Calu3 (cell line): Measurements from ENCODE around the gene CERS4. TPM values are rescaled to one million over a fixed set of nuclear protein-coding genes. Genes with fewer than 3 reads are reported as not detected.

Experiments used
- BruUV-seq: library from RNA; stranded (reverse); fragments of 400-500 nt; replicated peaks from 2 replicates; lab custom pipeline; 2021; lab: Mats Ljungman, UMichigan
- CTCF ChIA-PET: fragments of 300-600 bp; sonication (Branson Sonifier 250); formaldehyde crosslinking; loops from one replicate; lab custom pipeline; 2022; ENCODE audit warnings: antibody characterized with exemption; lab: Charles Lee
- DNase-seq: peaks from one replicate; pipeline ENCODE4 v3.0.0; 2022
- H3K27ac Mint-ChIP-seq: one replicate; pipeline ENCODE4 v1.8.0; 2022; ENCODE audit warnings: mixed read lengths; ENCODE audit not compliant: unreplicated experiment
- H3K27me3 Mint-ChIP-seq: one replicate; pipeline ENCODE4 v1.8.0; 2022; ENCODE audit warnings: mixed read lengths; ENCODE audit not compliant: unreplicated experiment
- H3K36me3 Mint-ChIP-seq: one replicate; pipeline ENCODE4 v1.8.0; 2022; ENCODE audit warnings: mild to moderate bottlenecking, moderate library complexity, mixed read lengths; ENCODE audit not compliant: insufficient read depth, unreplicated experiment
- H3K4me1 Mint-ChIP-seq: one replicate; pipeline ENCODE4 v1.8.0; 2022; ENCODE audit warnings: mild to moderate bottlenecking, low read depth, mixed read lengths; ENCODE audit not compliant: unreplicated experiment
- H3K4me3 Mint-ChIP-seq: one replicate; pipeline ENCODE4 v1.8.0; 2022; ENCODE audit warnings: mild to moderate bottlenecking, low read depth, moderate library complexity, mixed read lengths; ENCODE audit not compliant: unreplicated experiment
- H3K9me3 Mint-ChIP-seq: one replicate; pipeline ENCODE4 v1.8.0; 2022; ENCODE audit warnings: low read depth, mixed read lengths; ENCODE audit not compliant: unreplicated experiment
- CTCF ChIP-seq: fragments of 200-600 bp; IDR thresholded peaks from one replicate; pipeline ENCODE4 v1.8.0; 2022; ENCODE audit warnings: antibody characterized with exemption; ENCODE audit not compliant: unreplicated experiment
- intact Hi-C: fragments of 100-400 bp; cut with micrococcal nuclease; formaldehyde crosslinking; loops from one replicate; pipeline ENCODE4 v1.10.0; 2022; ENCODE audit not compliant: unreplicated experiment
- total RNA-seq: library from RNA; stranded (reverse); gene quantifications from 2 replicates; pipeline ENCODE4 v1.2.3, GENCODE V29; 2022

CERS4 gene
- total RNA-seq, 1 experiment from 2014 or later: 13.4 TPM

DNA sequence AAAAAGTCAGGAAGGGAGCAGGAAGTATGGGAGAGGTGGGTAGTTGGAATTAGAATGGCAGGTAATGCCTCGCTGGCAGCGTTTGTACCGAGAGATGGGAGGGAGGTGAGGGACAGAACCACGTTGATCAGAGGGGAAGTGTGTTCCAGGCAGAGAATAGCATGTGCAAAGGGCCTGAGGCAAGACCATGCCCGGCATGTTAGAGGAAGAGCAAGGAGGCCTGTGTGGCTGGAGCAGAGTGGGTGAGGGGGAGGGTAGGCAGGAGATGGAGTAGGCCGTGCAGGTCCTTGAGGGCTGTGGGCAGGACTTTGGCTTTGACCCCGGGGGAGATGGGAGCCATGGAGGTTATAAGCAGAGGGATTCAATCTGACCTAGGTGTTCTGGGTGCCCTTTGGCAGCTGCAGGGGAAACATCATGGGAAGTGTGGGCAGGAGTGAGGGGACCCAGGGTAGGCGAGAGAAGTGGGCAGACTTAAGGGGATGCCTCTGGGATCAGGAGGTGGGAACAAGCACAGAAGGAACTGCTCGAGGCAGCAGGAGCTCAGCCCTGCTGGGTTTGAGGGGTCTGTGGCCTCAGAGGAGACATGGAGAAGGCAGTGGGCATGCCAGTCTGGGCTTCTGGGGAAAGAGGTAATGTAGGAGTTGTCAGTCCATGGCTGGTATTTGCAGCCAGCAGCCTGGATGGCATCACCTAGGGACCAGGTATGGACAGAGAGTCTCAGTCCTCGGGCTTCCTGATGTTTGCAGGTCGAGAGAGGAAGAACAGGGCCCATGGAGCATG lies 50.2 kb downstream of the CERS4 start:
- TF ChIP-seq CTCF: no peak
- Mint-ChIP-seq H3K4me3 (no peak overlapping the region), H3K27ac (no peak overlapping the region), H3K36me3 (no peaks in the 10 kb centered on the region), H3K27me3 (no peaks in the 10 kb centered on the region), H3K4me1 (no peaks in the 10 kb centered on the region), H3K9me3 (no peaks in the 10 kb centered on the region)
- DNase-seq: no peak
- intact Hi-C loops: no loop called here
- CTCF ChIA-PET: no interaction called here
- BruUV-seq: no TSS peak

GRCh38 chr19:8259922-8260247 lies 50.7 kb downstream of the CERS4 start:
- no peaks in the 10 kb centered on the region for H3K27me3 Mint-ChIP-seq
- TF ChIP-seq CTCF: no peak
- no peak for DNase-seq
- no TSS peak for BruUV-seq
- no peak overlapping the region for H3K27ac Mint-ChIP-seq
- H3K36me3 Mint-ChIP-seq: no peaks in the 10 kb centered on the region
- CTCF ChIA-PET: no interaction called here
- intact Hi-C loops: loop anchor here (10.0 kb wide), 1 partner anchor 55 kb away; no protein-coding TSS in a partner anchor
- H3K4me1 Mint-ChIP-seq: no peaks in the 10 kb centered on the region
- H3K4me3 Mint-ChIP-seq: no peak overlapping the region
- no peaks in the 10 kb centered on the region for H3K9me3 Mint-ChIP-seq

DNA sequence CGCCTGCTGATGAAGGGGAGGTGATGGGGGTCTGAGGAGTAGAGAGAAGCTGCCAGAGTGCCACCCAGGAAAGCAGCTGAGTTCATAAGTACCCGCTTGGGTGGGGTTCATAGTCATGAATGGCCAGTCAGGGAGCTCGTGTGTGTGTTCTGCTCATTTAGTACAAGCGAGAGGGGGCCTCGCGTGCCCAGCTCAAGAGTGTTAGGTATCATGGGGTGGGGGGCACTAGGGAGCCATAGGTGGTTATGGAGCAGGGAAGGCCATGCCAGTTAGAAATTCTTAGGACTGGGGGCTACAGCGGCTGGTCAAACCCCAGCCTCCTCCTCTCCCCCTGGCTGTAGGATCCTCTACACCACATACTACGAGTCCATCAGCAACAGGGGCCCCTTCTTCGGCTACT lies 52.2 kb downstream of the CERS4 start:
- H3K27me3 Mint-ChIP-seq: no peaks in the 10 kb centered on the region
- H3K36me3 Mint-ChIP-seq: no peaks in the 10 kb centered on the region
- no peak overlapping the region for H3K27ac Mint-ChIP-seq
- DNase-seq: no peak
- intact Hi-C loops: loop anchor here (10.0 kb wide), 1 partner anchor 53 kb away; no protein-coding TSS in a partner anchor
- no peaks in the 10 kb centered on the region for H3K9me3 Mint-ChIP-seq
- no peak for TF ChIP-seq CTCF
- CTCF ChIA-PET: no interaction called here
- no TSS peak for BruUV-seq
- no peaks in the 10 kb centered on the region for H3K4me1 Mint-ChIP-seq
- no peak overlapping the region for H3K4me3 Mint-ChIP-seq

DNA sequence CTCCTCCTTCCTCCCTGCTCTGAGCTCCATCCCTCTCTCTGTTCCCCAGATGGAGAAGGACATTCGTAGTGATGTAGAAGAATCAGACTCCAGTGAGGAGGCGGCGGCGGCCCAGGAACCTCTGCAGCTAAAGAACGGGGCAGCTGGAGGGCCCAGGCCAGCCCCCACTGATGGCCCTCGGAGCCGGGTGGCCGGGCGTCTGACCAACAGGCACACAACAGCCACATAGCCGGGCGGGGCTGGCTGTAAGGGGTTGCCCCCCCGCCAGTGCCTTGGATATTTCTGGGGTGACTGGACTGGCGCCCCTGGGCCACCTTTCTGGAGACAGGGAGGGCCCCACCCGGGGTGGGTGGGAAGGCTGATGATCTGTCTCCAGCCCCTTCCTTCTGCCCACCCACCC lies 52.7 kb downstream of the CERS4 start:
- no peak for DNase-seq
- intact Hi-C loops: loop anchor here (10.0 kb wide), 1 partner anchor 53 kb away; no protein-coding TSS in a partner anchor
- CTCF ChIA-PET: no interaction called here

More for the DNA sequence above, 52.7 kb downstream of the CERS4 start:
- Mint-ChIP-seq H3K27me3 (no peaks in the 10 kb centered on the region), H3K4me1 (no peaks in the 10 kb centered on the region), H3K4me3 (no peak overlapping the region), H3K36me3 (no peaks in the 10 kb centered on the region), H3K27ac (no peak overlapping the region), H3K9me3 (no peaks in the 10 kb centered on the region)
- BruUV-seq: no TSS peak
- no peak for TF ChIP-seq CTCF
